ENCODE results near the gene LILRA5. TPM values are rescaled to one million over a fixed set of nuclear protein-coding genes. Genes with fewer than 3 reads are reported as not detected.

The LILRA5 gene
- total and polyA plus RNA-seq, 2 donors (not counting 1 experiment from before 2014, with no cell fraction given) = 1.8 TPM; not detected in 1

DNA sequence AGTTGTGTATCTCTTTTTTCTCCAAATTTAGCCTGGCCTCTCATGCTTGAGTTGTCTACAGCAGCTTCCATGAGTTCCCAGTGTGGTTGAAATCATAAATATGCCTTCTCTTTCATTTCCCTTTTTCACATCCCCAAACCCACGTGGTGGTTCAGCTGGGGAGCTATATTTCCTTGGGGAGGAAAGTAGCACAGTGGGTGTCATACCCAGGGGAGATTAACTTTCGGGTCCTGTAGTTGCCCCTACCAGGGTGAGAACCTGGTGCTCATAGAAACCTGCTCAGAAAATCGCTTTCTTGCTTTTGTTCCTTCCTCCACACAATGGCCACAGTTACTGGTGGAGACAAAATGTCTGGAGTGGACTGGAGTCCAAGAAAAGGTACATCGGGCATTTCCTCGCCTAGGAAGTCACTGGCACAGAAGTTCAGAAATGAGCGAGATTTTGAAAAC lies 33.0 kb upstream of the LILRA5 start:
- no peak for TF ChIP-seq EZH2 (IDR thresholded peaks at IDR 0.05; ENCODE audit: borderline replicate concordance, insufficient read depth, low read depth, low read length, poor library complexity, severe bottlenecking)
- TF ChIP-seq CTCF (IDR thresholded peaks at IDR 0.05) = no peak
- ATAC-seq (ENCODE audit: low read depth) = peak; percentile 97
- peak overlapping the region; percentile 72 for H3K27ac ChIP-seq (ENCODE audit: low read length in 2 of 2)
- Mint-ChIP-seq H3K4me1 (peaks cover 73% of the 10 kb centered on the region), H3K4me3 (peak overlapping the region; percentile 81), H3K27me3 (no peaks in the 10 kb centered on the region), H3K9me3 (ENCODE audit: insufficient read depth) (no peaks in the 10 kb centered on the region), H3K27ac (peak overlapping the region; percentile 85)
- H3K9me3 ChIP-seq (ENCODE audit: control extremely low read depth in 1 of 3, control insufficient read depth in 2 of 3, insufficient read depth in 1 of 3, low read length in 2 of 3) = no peaks in the 10 kb centered on the region
- peaks cover 78 to 85% of the 10 kb centered on the region in 2 donors for H3K4me1 ChIP-seq (ENCODE audit: control insufficient read depth in 2 of 2, insufficient read depth in 2 of 2, low read length in 2 of 2)
- 0% methylated on average over 1 of the region's 6 CpGs for WGBS (ENCODE audit: insufficient coverage)
- H3K79me2 ChIP-seq (ENCODE audit: control insufficient read depth, insufficient read depth, low read length) = no peaks in the 10 kb centered on the region
- no peaks in the 10 kb centered on the region for H4K20me1 ChIP-seq (ENCODE audit: control insufficient read depth, insufficient read depth, low read length, poor library complexity, severe bottlenecking)
- intact Hi-C loops (cut with micrococcal nuclease) = loop anchor here (2.0 kb wide), 1 partner anchor 19 kb away; no protein-coding TSS in a partner anchor
- peak overlapping the region; percentile 42 for H3K9ac ChIP-seq (ENCODE audit: low read length)
- H3K36me3 ChIP-seq (replicated peaks in 1 of 2; ENCODE audit: control extremely low read depth in 1 of 2, control insufficient read depth in 1 of 2, extremely low read depth in 1 of 2, insufficient read depth in 2 of 2, low read length in 1 of 2) = no peaks in the 10 kb centered on the region
- peak overlapping the region; percentile 69 for H3K4me2 ChIP-seq (replicated peaks; ENCODE audit: low read depth, low read length, poor library complexity, severe bottlenecking)
- no peak overlapping the region for H2AFZ ChIP-seq (ENCODE audit: insufficient read depth, low read depth, low read length, poor library complexity, severe bottlenecking)
- peak overlapping the region in 3 of 5 experiments; percentile 21 to 52 (median 27) for H3K4me3 ChIP-seq (ENCODE audit: control extremely low read depth in 1 of 5, extremely low read depth in 1 of 5, insufficient read depth in 1 of 5, low read depth in 2 of 5, low read length in 4 of 5)
- POLR2A ChIA-PET = interaction anchor here (1.0 to 1.4 kb wide), 2 partner anchors 9 to 32 kb away, joined by 3 to 21 read pairs; no protein-coding TSS in a partner anchor
- CTCF ChIA-PET = interaction anchor here (0.8 to 6.2 kb wide), 9 partner anchors 9 to 80 kb away, joined by 3 to 61 read pairs (median 6); no protein-coding TSS in a partner anchor
- peak; percentile 80 for DNase-seq
- H3K27me3 ChIP-seq (replicated peaks in 1 of 4; ENCODE audit: control extremely low read depth in 1 of 4, control insufficient read depth in 3 of 4, insufficient read depth in 4 of 4, low read length in 3 of 4) = peaks cover 0 to 2% (median 0%) of the 10 kb centered on the region in 4 experiments

DNA sequence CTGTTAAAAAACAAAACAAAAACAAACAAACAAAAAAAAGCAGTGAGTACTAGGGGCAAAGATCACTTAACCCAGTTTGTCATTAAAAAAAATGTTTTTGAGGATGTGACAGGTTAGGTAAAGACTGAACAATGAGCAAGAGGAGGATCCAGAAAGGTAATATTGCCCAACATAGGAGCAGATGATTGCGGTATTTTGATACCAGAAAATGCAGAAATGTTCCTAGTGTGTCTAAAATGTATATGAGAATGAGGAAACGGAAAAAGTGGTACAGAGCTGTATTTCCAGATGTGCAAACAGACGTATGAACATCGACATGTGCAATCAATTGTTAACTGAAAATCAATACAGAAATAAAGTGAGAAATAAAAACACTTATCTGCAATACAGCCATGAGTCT lies 30.9 kb upstream of the LILRA5 start:
- H3K9ac ChIP-seq (ENCODE audit: low read length) = no peak overlapping the region
- ChIA-PET CTCF (interaction anchor here (0.6 to 6.2 kb wide), 6 partner anchors 11 to 154 kb away, joined by 3 to 61 read pairs (median 4); partner anchors contain the start of gene MBOAT7), POLR2A (no interaction called here)
- WGBS (ENCODE audit: insufficient coverage) = 17% methylated on average over 1 of the region's 4 CpGs
- no peak overlapping the region for H3K4me3 ChIP-seq (ENCODE audit: control extremely low read depth in 1 of 5, extremely low read depth in 1 of 5, insufficient read depth in 1 of 5, low read depth in 2 of 5, low read length in 4 of 5)
- H3K4me2 ChIP-seq (replicated peaks; ENCODE audit: low read depth, low read length, poor library complexity, severe bottlenecking) = peak overlapping the region; percentile 36
- Mint-ChIP-seq H3K4me1 (peaks cover 86% of the 10 kb centered on the region), H3K27ac (peak overlapping the region; percentile 39), H3K4me3 (peak overlapping the region; percentile 61), H3K27me3 (no peaks in the 10 kb centered on the region), H3K9me3 (ENCODE audit: insufficient read depth) (no peaks in the 10 kb centered on the region)
- peak overlapping the region in 1 of 2 donors; percentile 48 for H3K27ac ChIP-seq (ENCODE audit: low read length in 2 of 2)
- no peak for TF ChIP-seq CTCF (IDR thresholded peaks at IDR 0.05)
- no peak for TF ChIP-seq EZH2 (IDR thresholded peaks at IDR 0.05; ENCODE audit: borderline replicate concordance, insufficient read depth, low read depth, low read length, poor library complexity, severe bottlenecking)
- no peak overlapping the region for H2AFZ ChIP-seq (ENCODE audit: insufficient read depth, low read depth, low read length, poor library complexity, severe bottlenecking)
- intact Hi-C loops (cut with micrococcal nuclease) = no loop called here
- ATAC-seq (ENCODE audit: low read depth) = no peak
- no peaks in the 10 kb centered on the region for H3K36me3 ChIP-seq (replicated peaks in 1 of 2; ENCODE audit: control extremely low read depth in 1 of 2, control insufficient read depth in 1 of 2, extremely low read depth in 1 of 2, insufficient read depth in 2 of 2, low read length in 1 of 2)
- H3K27me3 ChIP-seq (replicated peaks in 1 of 4; ENCODE audit: control extremely low read depth in 1 of 4, control insufficient read depth in 3 of 4, insufficient read depth in 4 of 4, low read length in 3 of 4) = peaks cover 0 to under 1% (median 0%) of the 10 kb centered on the region in 4 experiments
- no peaks in the 10 kb centered on the region for H3K79me2 ChIP-seq (ENCODE audit: control insufficient read depth, insufficient read depth, low read length)
- peaks cover 89 to 92% of the 10 kb centered on the region in 2 donors for H3K4me1 ChIP-seq (ENCODE audit: control insufficient read depth in 2 of 2, insufficient read depth in 2 of 2, low read length in 2 of 2)
- H4K20me1 ChIP-seq (ENCODE audit: control insufficient read depth, insufficient read depth, low read length, poor library complexity, severe bottlenecking) = no peaks in the 10 kb centered on the region
- H3K9me3 ChIP-seq (ENCODE audit: control extremely low read depth in 1 of 3, control insufficient read depth in 2 of 3, insufficient read depth in 1 of 3, low read length in 2 of 3) = no peaks in the 10 kb centered on the region
- no peak for DNase-seq
